HG02571 (cell line): Measurements from ENCODE around the gene KCP.

ENCODE experiments used
- ATAC-seq: cut with Tn5 transposase; IDR thresholded peaks from one replicate; pipeline ENCODE4 v1.9.1; 2021; ENCODE audit warnings: mild to moderate bottlenecking, moderate library complexity; ENCODE audit not compliant: unreplicated experiment

KCP gene

GRCh38 chr7:128939075-128939860 lies 28.8 kb upstream of the KCP start:
- no peak for ATAC-seq

GRCh38 chr7:128938544-128939074 lies 28.1 kb upstream of the KCP start:
- no peak for ATAC-seq

- peak; percentile 15 for ATAC-seq
Measured at GRCh38 chr7:128937647-128938543, 27.4 kb upstream of the KCP start, which contains the start of gene IRF5. IRF5 (plus strand) TSS chr7:128937927; CDS start chr7:128942082, 4,155 bp downstream.

- ATAC-seq, result peak; percentile 4
Measured at GRCh38 chr7:128937271-128937646, 26.8 kb upstream of the KCP start.

GRCh38 chr7:128936798-128937197 lies 26.3 kb upstream of the KCP start:
- no peak for ATAC-seq

GRCh38 chr7:128935342-128935730 lies 24.8 kb upstream of the KCP start:
- ATAC-seq, result no peak

- ATAC-seq, result peak; percentile 22
Measured at GRCh38 chr7:128934361-128935341, 24.1 kb upstream of the KCP start.

- ATAC-seq, result no peak
Measured at GRCh38 chr7:128933180-128933891, 22.8 kb upstream of the KCP start.

- ATAC-seq, result no peak
Measured at GRCh38 chr7:128932862-128933179, 22.3 kb upstream of the KCP start.

GRCh38 chr7:128931965-128932861 lies 21.7 kb upstream of the KCP start:
- ATAC-seq, result no peak

- no peak for ATAC-seq
Measured at GRCh38 chr7:128931190-128931798, 20.8 kb upstream of the KCP start.

GRCh38 chr7:128928882-128929788 lies 18.6 kb upstream of the KCP start:
- ATAC-seq, result no peak

GRCh38 chr7:128928159-128928813 lies 17.8 kb upstream of the KCP start:
- no peak for ATAC-seq

- ATAC-seq, result no peak
Measured at GRCh38 chr7:128924707-128925588, 14.4 kb upstream of the KCP start.

GRCh38 chr7:128923411-128923800 lies 12.9 kb upstream of the KCP start:
- no peak for ATAC-seq
